Liver (tissue), 9 donors: ENCODE results near the gene MED15. TPM values are rescaled to one million over a fixed set of nuclear protein-coding genes. Genes with fewer than 3 reads are reported as not detected.

Experiments used
- DNase-seq: peaks from one replicate; pipeline ENCODE4 v3.0.0-alpha.2; 2017; ENCODE audit warnings: low spot score
- H3K27ac ChIP-seq, 2 donors: one replicate each; pipeline ENCODE4 v1.7.0; 2013; ENCODE audit warnings: inconsistent platforms in 2 of 2, low read length in 2 of 2, control low read depth in 1 of 2, low read depth in 1 of 2, mild to moderate bottlenecking in 1 of 2
- H3K27me3 ChIP-seq, 4 donors: one replicate each; pipeline versions ENCODE4 v1.6.1 to v1.7.0; 2013; ENCODE audit warnings: low read length in 3 of 4, inconsistent platforms in 1 of 4, mild to moderate bottlenecking in 1 of 4, moderate library complexity in 1 of 4; ENCODE audit not compliant: control insufficient read depth in 4 of 4, insufficient read depth in 4 of 4
- H3K36me3 ChIP-seq, 4 donors: one replicate each; pipeline versions ENCODE4 v1.6.1 to v1.7.0; 2013; ENCODE audit warnings: low read length in 3 of 4, mild to moderate bottlenecking in 3 of 4, low read depth in 1 of 4, moderate library complexity in 1 of 4; ENCODE audit not compliant: control insufficient read depth in 4 of 4, insufficient read depth in 3 of 4
- H3K4me1 ChIP-seq, 4 donors: one replicate each; pipeline versions ENCODE4 v1.6.1 to v1.7.0; 2013; ENCODE audit warnings: low read length in 3 of 4, mild to moderate bottlenecking in 3 of 4, moderate library complexity in 1 of 4; ENCODE audit not compliant: control insufficient read depth in 4 of 4, insufficient read depth in 4 of 4
- H3K4me3 ChIP-seq, 3 donors: one replicate each; pipeline versions ENCODE4 v1.6.1 to v1.7.0; 2013; ENCODE audit warnings: low read length in 3 of 3, control low read depth in 1 of 3, low read depth in 1 of 3, mild to moderate bottlenecking in 1 of 3
- H3K9ac ChIP-seq, 2 donors: one replicate each; pipeline ENCODE4 v1.7.0; 2013; ENCODE audit warnings: low read length in 2 of 2, mild to moderate bottlenecking in 2 of 2, moderate library complexity in 2 of 2, control low read depth in 1 of 2, low read depth in 1 of 2
- H3K9me3 ChIP-seq, 4 donors: one replicate each; pipeline versions ENCODE4 v1.6.1 to v1.7.0; 2013; ENCODE audit warnings: low read length in 3 of 4; ENCODE audit not compliant: control insufficient read depth in 4 of 4
- CTCF ChIP-seq: fragments of 150-350 bp; IDR thresholded peaks from 2 replicates; pipeline ENCODE4 v1.5.1; 2017; ENCODE audit warnings: improper control_type of control experiment, low read depth, low read length; ENCODE audit not compliant: missing input control
- EGR1 ChIP-seq, 2 donors: IDR thresholded peaks; 2 replicates each; pipeline ENCODE4 v1.6.1; 2016 to 2018; ENCODE audit warnings: antibody characterized with exemption in 2 of 2, low read depth in 2 of 2
- FOXA1 ChIP-seq: IDR thresholded peaks from 2 replicates; pipeline ENCODE4 v1.6.1; 2016; ENCODE audit warnings: antibody characterized with exemption
- FOXA2 ChIP-seq: IDR thresholded peaks from 2 replicates; pipeline ENCODE4 v1.6.1; 2016; ENCODE audit warnings: antibody characterized with exemption
- GABPA ChIP-seq, 2 donors: IDR thresholded peaks in 1 of 2; conservative IDR thresholded peaks in 1 of 2; 2 replicates each; pipeline ENCODE4 v1.6.1; 2016; ENCODE audit warnings: antibody characterized with exemption in 2 of 2, mild to moderate bottlenecking in 1 of 2, moderate library complexity in 1 of 2
- HNF4A ChIP-seq, 2 donors: conservative IDR thresholded peaks; 2 replicates each; pipeline ENCODE4 v1.6.1; 2016; ENCODE audit warnings: antibody characterized with exemption in 2 of 2, mild to moderate bottlenecking in 2 of 2
- HNF4G ChIP-seq: IDR thresholded peaks from 2 replicates; pipeline ENCODE4 v1.6.1; 2016; ENCODE audit warnings: antibody characterized with exemption
- JUND ChIP-seq, 2 donors: IDR thresholded peaks; 2 replicates each; pipeline ENCODE4 v1.6.1; 2016; ENCODE audit warnings: antibody characterized with exemption in 2 of 2
- MAX ChIP-seq: IDR thresholded peaks from 2 replicates; pipeline ENCODE4 v1.6.1; 2016; ENCODE audit warnings: antibody characterized with exemption
- NR2F2 ChIP-seq: IDR thresholded peaks from 2 replicates; pipeline ENCODE4 v1.6.1; 2016; ENCODE audit warnings: antibody characterized with exemption
- RAD21 ChIP-seq, 2 donors: IDR thresholded peaks; 2 replicates each; pipeline ENCODE4 v1.6.1; 2016; ENCODE audit warnings: antibody characterized with exemption in 2 of 2, mild to moderate bottlenecking in 2 of 2
- RXRA ChIP-seq, 2 donors: IDR thresholded peaks; 2 replicates each; pipeline ENCODE4 v1.6.1; 2017 to 2018; ENCODE audit warnings: antibody characterized with exemption in 2 of 2, mild to moderate bottlenecking in 1 of 2
- SP1 ChIP-seq: IDR thresholded peaks from 2 replicates; pipeline ENCODE4 v1.6.1; 2018; ENCODE audit warnings: antibody characterized with exemption, mild to moderate bottlenecking
- TAF1 ChIP-seq: conservative IDR thresholded peaks from 2 replicates; pipeline ENCODE4 v1.6.1; 2016; ENCODE audit warnings: antibody characterized with exemption, mild to moderate bottlenecking
- YY1 ChIP-seq: IDR thresholded peaks from 2 replicates; pipeline ENCODE4 v1.6.1; 2016; ENCODE audit warnings: antibody characterized with exemption, mild to moderate bottlenecking
- WGBS: extraction: QIAGEN DNeasy Blood & Tissue Kit; methylation state at CpG from one replicate; pipeline ENCODE4 v1.1.7; 2013; 5-methylcytosine and 5-hydroxymethylcytosine counted together
- polyA plus RNA-seq, 2 donors: library from polyadenylated mRNA; stranded (reverse) in 1 of 2; unstranded in 1 of 2; fragments of 200-250 nt in 1 of 2; fragments of >200 nt in 1 of 2; fragmentation: Nextera tagmentation in 1 of 2; extraction: Ambion mirVana in 1 of 2; gene quantifications; one replicate each; pipeline versions ENCODE4 v1.2.1 to v1.2.3, GENCODE V29; 2013 to 2015
- total RNA-seq, 2 donors: library from RNA; depleted of rRNA; stranded (reverse); fragments of >200 nt; gene quantifications; one replicate each; pipeline ENCODE4 v1.2.3, GENCODE V29; 2014
- TF ChIP-seq, protein P1 (sequence below): IDR thresholded peaks from 2 replicates; pipeline ENCODE4 v1.6.1; 2016; ENCODE audit warnings: antibody characterized with exemption
- TF ChIP-seq, protein P2 (sequence below): IDR thresholded peaks from 2 replicates; pipeline ENCODE4 v1.6.1; 2016; ENCODE audit warnings: antibody characterized with exemption, mild to moderate bottlenecking
- TF ChIP-seq, protein P3 (sequence below): IDR thresholded peaks from 2 replicates; pipeline ENCODE4 v1.6.1; 2016; ENCODE audit warnings: antibody characterized with exemption
- donor health status: healthy.
- donor health status: healthy.
- donor health status: healthy.
- donor health status: healthy.
- donor health status: healthy.

The MED15 gene
- total and polyA plus RNA-seq, 4 donors: 9.7 to 28.0 (median 16.2) TPM

DNA sequence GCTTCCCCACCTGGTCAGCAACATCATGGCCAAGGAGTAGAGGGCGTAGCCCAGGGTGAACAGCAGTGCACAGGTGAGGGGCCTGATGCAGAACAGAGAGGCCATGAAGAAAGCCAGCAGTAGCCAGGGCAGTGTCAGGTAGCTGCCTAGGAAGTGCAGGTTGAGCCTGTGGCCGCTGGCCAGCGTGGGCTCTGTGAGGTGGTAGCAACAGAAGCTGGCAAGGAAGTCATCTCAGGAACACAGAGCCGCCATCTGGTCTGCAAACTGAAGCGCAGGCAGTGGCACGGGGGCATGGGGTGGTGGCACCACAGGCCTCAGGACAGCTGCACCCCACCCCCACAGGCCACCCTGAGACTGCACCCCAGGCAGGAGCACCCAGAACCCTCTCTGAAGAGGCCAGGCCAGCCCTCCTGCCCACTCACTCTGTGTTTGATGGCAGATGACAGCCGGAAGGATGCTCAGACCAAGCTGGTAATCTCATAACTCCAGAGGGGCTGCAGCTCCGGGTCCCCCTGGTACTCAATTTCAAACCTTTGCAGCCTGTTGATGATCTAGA is 95.3 kb downstream of the MED15 start (continued):
- no peak for TF ChIP-seq EGR1 (IDR thresholded peaks at IDR 0.05; ENCODE audit: low read depth in 2 of 2)

- H3K4me1 ChIP-seq: peaks cover 0 to 8% (median 0%) of the 10 kb centered on the region in 4 donors
- H3K36me3 ChIP-seq: no peaks in the 10 kb centered on the region
- DNase-seq: no peak
- no peak overlapping the region for H3K4me3 ChIP-seq
- no peaks in the 10 kb centered on the region for H3K9me3 ChIP-seq
- H3K9ac ChIP-seq: no peak overlapping the region
- 87% methylated on average over 23 of the region's 23 CpGs for WGBS
- H3K27me3 ChIP-seq: no peaks in the 10 kb centered on the region
- TF ChIP-seq TAF1: no peak
- TF ChIP-seq HNF4G: no peak
- no peak for TF ChIP-seq RXRA (IDR thresholded peaks at IDR 0.05)
- no peak for TF ChIP-seq HNF4A (conservative IDR thresholded peaks at IDR 0.05)
- no peak for TF ChIP-seq MAX
- TF ChIP-seq, protein P1, sequence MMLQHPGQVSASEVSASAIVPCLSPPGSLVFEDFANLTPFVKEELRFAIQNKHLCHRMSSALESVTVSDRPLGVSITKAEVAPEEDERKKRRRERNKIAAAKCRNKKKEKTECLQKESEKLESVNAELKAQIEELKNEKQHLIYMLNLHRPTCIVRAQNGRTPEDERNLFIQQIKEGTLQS: no peak
- TF ChIP-seq CTCF: no peak
- TF ChIP-seq NR2F2: no peak
- TF ChIP-seq, protein P2, sequence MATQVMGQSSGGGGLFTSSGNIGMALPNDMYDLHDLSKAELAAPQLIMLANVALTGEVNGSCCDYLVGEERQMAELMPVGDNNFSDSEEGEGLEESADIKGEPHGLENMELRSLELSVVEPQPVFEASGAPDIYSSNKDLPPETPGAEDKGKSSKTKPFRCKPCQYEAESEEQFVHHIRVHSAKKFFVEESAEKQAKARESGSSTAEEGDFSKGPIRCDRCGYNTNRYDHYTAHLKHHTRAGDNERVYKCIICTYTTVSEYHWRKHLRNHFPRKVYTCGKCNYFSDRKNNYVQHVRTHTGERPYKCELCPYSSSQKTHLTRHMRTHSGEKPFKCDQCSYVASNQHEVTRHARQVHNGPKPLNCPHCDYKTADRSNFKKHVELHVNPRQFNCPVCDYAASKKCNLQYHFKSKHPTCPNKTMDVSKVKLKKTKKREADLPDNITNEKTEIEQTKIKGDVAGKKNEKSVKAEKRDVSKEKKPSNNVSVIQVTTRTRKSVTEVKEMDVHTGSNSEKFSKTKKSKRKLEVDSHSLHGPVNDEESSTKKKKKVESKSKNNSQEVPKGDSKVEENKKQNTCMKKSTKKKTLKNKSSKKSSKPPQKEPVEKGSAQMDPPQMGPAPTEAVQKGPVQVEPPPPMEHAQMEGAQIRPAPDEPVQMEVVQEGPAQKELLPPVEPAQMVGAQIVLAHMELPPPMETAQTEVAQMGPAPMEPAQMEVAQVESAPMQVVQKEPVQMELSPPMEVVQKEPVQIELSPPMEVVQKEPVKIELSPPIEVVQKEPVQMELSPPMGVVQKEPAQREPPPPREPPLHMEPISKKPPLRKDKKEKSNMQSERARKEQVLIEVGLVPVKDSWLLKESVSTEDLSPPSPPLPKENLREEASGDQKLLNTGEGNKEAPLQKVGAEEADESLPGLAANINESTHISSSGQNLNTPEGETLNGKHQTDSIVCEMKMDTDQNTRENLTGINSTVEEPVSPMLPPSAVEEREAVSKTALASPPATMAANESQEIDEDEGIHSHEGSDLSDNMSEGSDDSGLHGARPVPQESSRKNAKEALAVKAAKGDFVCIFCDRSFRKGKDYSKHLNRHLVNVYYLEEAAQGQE: no peak
- no peak for TF ChIP-seq YY1
- TF ChIP-seq, protein P3, sequence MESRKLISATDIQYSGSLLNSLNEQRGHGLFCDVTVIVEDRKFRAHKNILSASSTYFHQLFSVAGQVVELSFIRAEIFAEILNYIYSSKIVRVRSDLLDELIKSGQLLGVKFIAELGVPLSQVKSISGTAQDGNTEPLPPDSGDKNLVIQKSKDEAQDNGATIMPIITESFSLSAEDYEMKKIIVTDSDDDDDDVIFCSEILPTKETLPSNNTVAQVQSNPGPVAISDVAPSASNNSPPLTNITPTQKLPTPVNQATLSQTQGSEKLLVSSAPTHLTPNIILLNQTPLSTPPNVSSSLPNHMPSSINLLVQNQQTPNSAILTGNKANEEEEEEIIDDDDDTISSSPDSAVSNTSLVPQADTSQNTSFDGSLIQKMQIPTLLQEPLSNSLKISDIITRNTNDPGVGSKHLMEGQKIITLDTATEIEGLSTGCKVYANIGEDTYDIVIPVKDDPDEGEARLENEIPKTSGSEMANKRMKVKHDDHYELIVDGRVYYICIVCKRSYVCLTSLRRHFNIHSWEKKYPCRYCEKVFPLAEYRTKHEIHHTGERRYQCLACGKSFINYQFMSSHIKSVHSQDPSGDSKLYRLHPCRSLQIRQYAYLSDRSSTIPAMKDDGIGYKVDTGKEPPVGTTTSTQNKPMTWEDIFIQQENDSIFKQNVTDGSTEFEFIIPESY: no peak
- no peak for TF ChIP-seq EGR1 (IDR thresholded peaks at IDR 0.05; ENCODE audit: low read depth in 2 of 2)
- TF ChIP-seq SP1: no peak
- no peak for TF ChIP-seq JUND (IDR thresholded peaks at IDR 0.05)
- TF ChIP-seq GABPA (IDR thresholded peaks at IDR 0.05 in 1 of 2, conservative IDR thresholded peaks at IDR 0.05 in 1 of 2): no peak
- TF ChIP-seq FOXA2: no peak
- TF ChIP-seq RAD21 (IDR thresholded peaks at IDR 0.05): no peak
- TF ChIP-seq FOXA1: no peak
- H3K27ac ChIP-seq: no peak overlapping the region
Measured at GRCh38 chr22:20604092-20604747, 96.8 kb downstream of the MED15 start.
